ENCODE measurements around the gene DYNC1I1.
"Not testable (repeated sequence)": the region's sequence is repeated elsewhere in the genome, so short reads cannot be mapped to it uniquely, and the experiment has no call there.

Gene DYNC1I1

GRCh38 chr7:95915731-95916130 is 143.4 kb downstream of the DYNC1I1 start:
- no peak for DNase-seq

- peak; percentile 47 for DNase-seq
These were observed 144.4 kb downstream of the DYNC1I1 start for GRCh38 chr7:95916573-95917297.

GRCh38 chr7:95917634-95918033 is 145.3 kb downstream of the DYNC1I1 start:
- DNase-seq, result no peak

GRCh38 chr7:95919556-95919955 is 147.2 kb downstream of the DYNC1I1 start:
- DNase-seq, result no peak

GRCh38 chr7:95921543-95921942 is 149.2 kb downstream of the DYNC1I1 start:
- DNase-seq, result no peak

GRCh38 chr7:95922191-95922590 is 149.8 kb downstream of the DYNC1I1 start:
- DNase-seq, result no peak

- no peak for DNase-seq
These were observed 152.9 kb downstream of the DYNC1I1 start for GRCh38 chr7:95925236-95925635.

GRCh38 chr7:95925971-95926370 is 153.6 kb downstream of the DYNC1I1 start:
- DNase-seq, result no peak

GRCh38 chr7:95927756-95928155 is 155.4 kb downstream of the DYNC1I1 start:
- DNase-seq, result no peak

GRCh38 chr7:95929710-95930280 is 157.4 kb downstream of the DYNC1I1 start:
- no peak for DNase-seq

- DNase-seq, result no peak
These were observed 159.3 kb downstream of the DYNC1I1 start for GRCh38 chr7:95931460-95932232.

GRCh38 chr7:95933618-95934017 is 161.3 kb downstream of the DYNC1I1 start:
- DNase-seq, result no peak

- DNase-seq, result not testable (repeated sequence)
These were observed 172.5 kb downstream of the DYNC1I1 start for GRCh38 chr7:95944867-95945266.

- no peak for DNase-seq
These were observed 178.3 kb downstream of the DYNC1I1 start for GRCh38 chr7:95950698-95951097.

GRCh38 chr7:95951531-95951930 is 179.2 kb downstream of the DYNC1I1 start:
- no peak for DNase-seq

- DNase-seq, result no peak
These were observed 179.8 kb downstream of the DYNC1I1 start for GRCh38 chr7:95951997-95952795.

GRCh38 chr7:95952851-95953250 is 180.5 kb downstream of the DYNC1I1 start:
- DNase-seq, result no peak

- no peak for DNase-seq
These were observed 183.4 kb downstream of the DYNC1I1 start for GRCh38 chr7:95955748-95956147.

- no peak for DNase-seq
These were observed 185.2 kb downstream of the DYNC1I1 start for GRCh38 chr7:95957510-95957909.

GRCh38 chr7:95960706-95961244 is 188.4 kb downstream of the DYNC1I1 start:
- DNase-seq, result no peak

GRCh38 chr7:95963446-95963990 is 191.2 kb downstream of the DYNC1I1 start:
- no peak for DNase-seq

GRCh38 chr7:95971716-95972115 is 199.4 kb downstream of the DYNC1I1 start:
- DNase-seq, result no peak

- DNase-seq, result no peak
These were observed 200.2 kb downstream of the DYNC1I1 start for GRCh38 chr7:95972523-95972922.
